Esophagus squamous epithelium (tissue), 4 donors: ENCODE results near the gene FAM222A.

Experiments used
- POLR2A ChIP-seq, 4 donors: fragments of 450-650 bp; IDR thresholded peaks; one replicate each; pipeline ENCODE4 v1.6.1; 2017; ENCODE audit warnings: antibody characterized with exemption in 4 of 4, mild to moderate bottlenecking in 4 of 4, moderate library complexity in 3 of 4
- TF ChIP-seq, protein P1 (sequence below), 6 experiments: fragments of 450-650 bp in 4 of 6; fragments of 200-600 bp in 2 of 6; sonication (generic) in 2 of 6; IDR thresholded peaks; one replicate each; pipeline ENCODE4 v1.5.1; 2016 to 2019; ENCODE audit warnings: antibody characterized with exemption in 6 of 6, mild to moderate bottlenecking in 4 of 6, moderate library complexity in 4 of 6

DNA sequence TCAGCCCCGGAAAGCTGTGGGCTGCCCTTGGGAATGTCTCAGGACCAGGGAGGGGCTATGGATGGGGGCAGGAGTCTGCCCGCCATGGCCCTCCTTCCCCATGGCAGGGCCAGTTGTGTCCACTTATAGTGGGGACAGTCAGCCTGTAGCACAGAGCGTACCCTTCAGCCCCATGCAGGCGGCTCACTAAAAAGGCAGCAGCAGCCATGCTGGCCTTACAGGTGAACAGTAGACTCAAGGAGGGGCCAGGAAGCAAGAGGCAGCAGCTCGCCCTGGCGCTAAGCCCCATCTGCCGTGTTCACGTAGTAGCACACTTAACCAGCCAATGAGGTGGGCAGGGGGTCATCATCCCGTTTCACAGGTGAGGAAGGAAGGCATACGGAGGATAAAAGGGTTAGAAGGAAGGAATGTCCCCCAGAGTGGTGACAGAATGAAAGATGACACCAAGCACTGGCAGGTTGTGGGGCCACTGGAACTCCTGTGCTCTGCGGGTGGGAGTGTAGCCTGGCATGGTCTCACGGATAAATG, 52.7 kb downstream of the FAM222A start:
- TF ChIP-seq, protein P1, sequence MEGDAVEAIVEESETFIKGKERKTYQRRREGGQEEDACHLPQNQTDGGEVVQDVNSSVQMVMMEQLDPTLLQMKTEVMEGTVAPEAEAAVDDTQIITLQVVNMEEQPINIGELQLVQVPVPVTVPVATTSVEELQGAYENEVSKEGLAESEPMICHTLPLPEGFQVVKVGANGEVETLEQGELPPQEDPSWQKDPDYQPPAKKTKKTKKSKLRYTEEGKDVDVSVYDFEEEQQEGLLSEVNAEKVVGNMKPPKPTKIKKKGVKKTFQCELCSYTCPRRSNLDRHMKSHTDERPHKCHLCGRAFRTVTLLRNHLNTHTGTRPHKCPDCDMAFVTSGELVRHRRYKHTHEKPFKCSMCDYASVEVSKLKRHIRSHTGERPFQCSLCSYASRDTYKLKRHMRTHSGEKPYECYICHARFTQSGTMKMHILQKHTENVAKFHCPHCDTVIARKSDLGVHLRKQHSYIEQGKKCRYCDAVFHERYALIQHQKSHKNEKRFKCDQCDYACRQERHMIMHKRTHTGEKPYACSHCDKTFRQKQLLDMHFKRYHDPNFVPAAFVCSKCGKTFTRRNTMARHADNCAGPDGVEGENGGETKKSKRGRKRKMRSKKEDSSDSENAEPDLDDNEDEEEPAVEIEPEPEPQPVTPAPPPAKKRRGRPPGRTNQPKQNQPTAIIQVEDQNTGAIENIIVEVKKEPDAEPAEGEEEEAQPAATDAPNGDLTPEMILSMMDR (IDR thresholded peaks at IDR 0.05), result no peak
- TF ChIP-seq POLR2A (IDR thresholded peaks at IDR 0.05), result no peak
